Activated B cell treated with CpG ODN at 0.5 μM for 24 hours (primary cell): ENCODE measurements around the gene OR10C1. TPM values are rescaled to one million over a fixed set of nuclear protein-coding genes. Genes with fewer than 3 reads are reported as not detected.

Experiments
- ATAC-seq: fragments of 200-7000 bp; cut with Tn5 transposase; one replicate; pipeline ENCODE4 v1.10.0; 2021; ENCODE audit warnings: low read depth, mild to moderate bottlenecking, moderate library complexity
- CTCF ChIA-PET: fragments of 350-600 bp; sonication (Branson Sonifier 250); formaldehyde crosslinking; loops from one replicate; lab custom pipeline; 2021; ENCODE audit warnings: antibody characterized with exemption; lab: Charles Lee
- POLR2A ChIA-PET: fragments of 350-600 bp; sonication (Branson Sonifier 250); formaldehyde crosslinking; loops from one replicate; lab custom pipeline; 2021; ENCODE audit warnings: antibody characterized with exemption; lab: Charles Lee
- DNase-seq: peaks from one replicate; pipeline ENCODE4 v3.0.0; 2022
- H3K27ac Mint-ChIP-seq: one replicate; pipeline ENCODE4 v1.8.0; 2020; ENCODE audit warnings: mixed read lengths
- H3K27me3 Mint-ChIP-seq: one replicate; pipeline ENCODE4 v1.8.0; 2021; ENCODE audit warnings: mixed read lengths
- H3K36me3 Mint-ChIP-seq: one replicate; pipeline ENCODE4 v1.8.0; 2021; ENCODE audit warnings: low read depth, mixed read lengths
- H3K4me1 Mint-ChIP-seq: one replicate; pipeline ENCODE4 v1.8.0; 2021; ENCODE audit warnings: mixed read lengths
- H3K4me3 Mint-ChIP-seq: one replicate; pipeline ENCODE4 v1.8.0; 2020; ENCODE audit warnings: mild to moderate bottlenecking, mixed read lengths
- H3K9me3 Mint-ChIP-seq: one replicate; pipeline ENCODE4 v1.8.0; 2020; ENCODE audit warnings: mixed read lengths
- CTCF ChIP-seq: fragments of 200-600 bp; IDR thresholded peaks from one replicate; pipeline ENCODE4 v1.8.0; 2022; ENCODE audit warnings: antibody characterized with exemption, mild to moderate bottlenecking
- intact Hi-C: fragments of 100-400 bp; cut with micrococcal nuclease; formaldehyde crosslinking; loops from one replicate; pipeline ENCODE4 v1.15.1; 2024
- total RNA-seq: library from RNA; stranded (reverse); gene quantifications from 2 replicates; pipeline ENCODE4 v1.2.3, GENCODE V29; 2022

OR10C1 gene
- total RNA-seq, 1 donor from 2014 or later, result not detected

- H3K4me3 Mint-ChIP-seq, result no peak overlapping the region
- no peak for TF ChIP-seq CTCF
- intact Hi-C loops, result no loop called here
Measured at GRCh38 chr6:29489286-29489685, 50.2 kb downstream of the OR10C1 start.

GRCh38 chr6:29490055-29490454 lies 50.9 kb downstream of the OR10C1 start:
- ATAC-seq (no peak), DNase-seq (no peak)
- intact Hi-C loops, result no loop called here
- POLR2A ChIA-PET, result no interaction called here
- no peaks in the 10 kb centered on the region for H3K9me3 Mint-ChIP-seq
- no peak for TF ChIP-seq CTCF
- no peak overlapping the region for H3K27ac Mint-ChIP-seq
- H3K4me1 Mint-ChIP-seq, result no peaks in the 10 kb centered on the region
- CTCF ChIA-PET, result no interaction called here
- peaks cover 10% of the 10 kb centered on the region for H3K27me3 Mint-ChIP-seq
- no peak overlapping the region for H3K4me3 Mint-ChIP-seq
- no peaks in the 10 kb centered on the region for H3K36me3 Mint-ChIP-seq

More at GRCh38 chr6:29489286-29489685, 50.2 kb downstream of the OR10C1 start:
- Mint-ChIP-seq H3K27me3 (peaks cover 9% of the 10 kb centered on the region), H3K27ac (no peak overlapping the region), H3K9me3 (no peaks in the 10 kb centered on the region), H3K4me1 (no peaks in the 10 kb centered on the region), H3K36me3 (no peaks in the 10 kb centered on the region)
- ChIA-PET POLR2A (no interaction called here), CTCF (no interaction called here)
- ATAC-seq (no peak), DNase-seq (no peak)

- peaks cover 11% of the 10 kb centered on the region for H3K27me3 Mint-ChIP-seq
- DNase-seq, result no peak
- H3K9me3 Mint-ChIP-seq, result no peaks in the 10 kb centered on the region
Measured at GRCh38 chr6:29490552-29490951, 51.4 kb downstream of the OR10C1 start.

More at GRCh38 chr6:29490552-29490951, 51.4 kb downstream of the OR10C1 start:
- no peaks in the 10 kb centered on the region for H3K4me1 Mint-ChIP-seq
- no peaks in the 10 kb centered on the region for H3K36me3 Mint-ChIP-seq
- H3K4me3 Mint-ChIP-seq, result no peak overlapping the region
- CTCF ChIA-PET, result no interaction called here
- no peak for TF ChIP-seq CTCF
- POLR2A ChIA-PET, result no interaction called here
- intact Hi-C loops, result no loop called here
- ATAC-seq, result no peak
- no peak overlapping the region for H3K27ac Mint-ChIP-seq

Other genes with a start within 250 kb of the OR10C1 start
- not detected in 2 replicates for gene OR14J1, start 137.6 kb upstream of the OR10C1 start, total RNA-seq
- not detected in 2 replicates for gene OR5V1, start 70.4 kb upstream of the OR10C1 start, total RNA-seq
- gene OR12D3, start 64.0 kb upstream of the OR10C1 start, total RNA-seq, result not detected in 2 replicates
- gene OR12D2, start 43.7 kb upstream of the OR10C1 start, total RNA-seq, result not detected in 2 replicates
- gene OR12D1, start 24.4 kb upstream of the OR10C1 start, total RNA-seq, result not detected in 2 replicates
- not detected in 2 replicates for gene OR11A1, start 17.8 kb downstream of the OR10C1 start, total RNA-seq
- gene OR2H1, start 17.8 kb downstream of the OR10C1 start, total RNA-seq, result not detected in 2 replicates
- not detected in 2 replicates for gene MAS1L, start 48.6 kb downstream of the OR10C1 start, total RNA-seq
- gene UBD, start 120.4 kb downstream of the OR10C1 start, total RNA-seq, result not detected in 2 replicates
- gene OR2H2, start 145.8 kb downstream of the OR10C1 start, total RNA-seq, result not detected in 2 replicates
- gene GABBR1, start 193.9 kb downstream of the OR10C1 start, total RNA-seq, result 88.9 and 117 TPM in 2 replicates
- gene MOG, start 217.8 kb downstream of the OR10C1 start, total RNA-seq, result not detected in 2 replicates
- gene ZFP57, start 241.8 kb downstream of the OR10C1 start, total RNA-seq, result 5.2 and 5.5 TPM in 2 replicates